Measurements from ENCODE around the gene MFNG.

- TF ChIP-seq CTCF (IDR thresholded peaks at IDR 0.05) (no peak), POLR2AphosphoS5 (IDR thresholded peaks at IDR 0.05) (no peak), POLR2A (IDR thresholded peaks at IDR 0.05) (no peak)
Observed at GRCh38 chr22:37508431-37508992, 22.3 kb upstream of the MFNG start.
